Liver (tissue), 9 donors: ENCODE results near the gene MEG3. TPM values are rescaled to one million over a fixed set of nuclear protein-coding genes. Genes with fewer than 3 reads are reported as not detected.

Source experiments
- DNase-seq: peaks from one replicate; pipeline ENCODE4 v3.0.0-alpha.2; 2017; ENCODE audit warnings: low spot score
- H3K27ac ChIP-seq, 2 donors: one replicate each; pipeline ENCODE4 v1.7.0; 2013; ENCODE audit warnings: inconsistent platforms in 2 of 2, low read length in 2 of 2, control low read depth in 1 of 2, low read depth in 1 of 2, mild to moderate bottlenecking in 1 of 2
- H3K27me3 ChIP-seq, 4 donors: one replicate each; pipeline versions ENCODE4 v1.6.1 to v1.7.0; 2013; ENCODE audit warnings: low read length in 3 of 4, inconsistent platforms in 1 of 4, mild to moderate bottlenecking in 1 of 4, moderate library complexity in 1 of 4; ENCODE audit not compliant: control insufficient read depth in 4 of 4, insufficient read depth in 4 of 4
- H3K36me3 ChIP-seq, 4 donors: one replicate each; pipeline versions ENCODE4 v1.6.1 to v1.7.0; 2013; ENCODE audit warnings: low read length in 3 of 4, mild to moderate bottlenecking in 3 of 4, low read depth in 1 of 4, moderate library complexity in 1 of 4; ENCODE audit not compliant: control insufficient read depth in 4 of 4, insufficient read depth in 3 of 4
- H3K4me1 ChIP-seq, 4 donors: one replicate each; pipeline versions ENCODE4 v1.6.1 to v1.7.0; 2013; ENCODE audit warnings: low read length in 3 of 4, mild to moderate bottlenecking in 3 of 4, moderate library complexity in 1 of 4; ENCODE audit not compliant: control insufficient read depth in 4 of 4, insufficient read depth in 4 of 4
- H3K4me3 ChIP-seq, 3 donors: one replicate each; pipeline versions ENCODE4 v1.6.1 to v1.7.0; 2013; ENCODE audit warnings: low read length in 3 of 3, control low read depth in 1 of 3, low read depth in 1 of 3, mild to moderate bottlenecking in 1 of 3
- H3K9ac ChIP-seq, 2 donors: one replicate each; pipeline ENCODE4 v1.7.0; 2013; ENCODE audit warnings: low read length in 2 of 2, mild to moderate bottlenecking in 2 of 2, moderate library complexity in 2 of 2, control low read depth in 1 of 2, low read depth in 1 of 2
- H3K9me3 ChIP-seq, 4 donors: one replicate each; pipeline versions ENCODE4 v1.6.1 to v1.7.0; 2013; ENCODE audit warnings: low read length in 3 of 4; ENCODE audit not compliant: control insufficient read depth in 4 of 4
- CTCF ChIP-seq: fragments of 150-350 bp; IDR thresholded peaks from 2 replicates; pipeline ENCODE4 v1.5.1; 2017; ENCODE audit warnings: improper control_type of control experiment, low read depth, low read length; ENCODE audit not compliant: missing input control
- EGR1 ChIP-seq, 2 donors: IDR thresholded peaks; 2 replicates each; pipeline ENCODE4 v1.6.1; 2016 to 2018; ENCODE audit warnings: antibody characterized with exemption in 2 of 2, low read depth in 2 of 2
- FOXA1 ChIP-seq: IDR thresholded peaks from 2 replicates; pipeline ENCODE4 v1.6.1; 2016; ENCODE audit warnings: antibody characterized with exemption
- GABPA ChIP-seq, 2 donors: IDR thresholded peaks in 1 of 2; conservative IDR thresholded peaks in 1 of 2; 2 replicates each; pipeline ENCODE4 v1.6.1; 2016; ENCODE audit warnings: antibody characterized with exemption in 2 of 2, mild to moderate bottlenecking in 1 of 2, moderate library complexity in 1 of 2
- HNF4G ChIP-seq: IDR thresholded peaks from 2 replicates; pipeline ENCODE4 v1.6.1; 2016; ENCODE audit warnings: antibody characterized with exemption
- MAX ChIP-seq: IDR thresholded peaks from 2 replicates; pipeline ENCODE4 v1.6.1; 2016; ENCODE audit warnings: antibody characterized with exemption
- RXRA ChIP-seq, 2 donors: IDR thresholded peaks; 2 replicates each; pipeline ENCODE4 v1.6.1; 2017 to 2018; ENCODE audit warnings: antibody characterized with exemption in 2 of 2, mild to moderate bottlenecking in 1 of 2
- SP1 ChIP-seq: IDR thresholded peaks from 2 replicates; pipeline ENCODE4 v1.6.1; 2018; ENCODE audit warnings: antibody characterized with exemption, mild to moderate bottlenecking
- TAF1 ChIP-seq: conservative IDR thresholded peaks from 2 replicates; pipeline ENCODE4 v1.6.1; 2016; ENCODE audit warnings: antibody characterized with exemption, mild to moderate bottlenecking
- YY1 ChIP-seq: IDR thresholded peaks from 2 replicates; pipeline ENCODE4 v1.6.1; 2016; ENCODE audit warnings: antibody characterized with exemption, mild to moderate bottlenecking
- WGBS: extraction: QIAGEN DNeasy Blood & Tissue Kit; methylation state at CpG from one replicate; pipeline ENCODE4 v1.1.7; 2013; 5-methylcytosine and 5-hydroxymethylcytosine counted together
- polyA plus RNA-seq, 2 donors: library from polyadenylated mRNA; stranded (reverse) in 1 of 2; unstranded in 1 of 2; fragments of 200-250 nt in 1 of 2; fragments of >200 nt in 1 of 2; fragmentation: Nextera tagmentation in 1 of 2; extraction: Ambion mirVana in 1 of 2; gene quantifications; one replicate each; pipeline versions ENCODE4 v1.2.1 to v1.2.3, GENCODE V29; 2013 to 2015
- total RNA-seq, 2 donors: library from RNA; depleted of rRNA; stranded (reverse); fragments of >200 nt; gene quantifications; one replicate each; pipeline ENCODE4 v1.2.3, GENCODE V29; 2014
- TF ChIP-seq, protein P1 (sequence below): IDR thresholded peaks from 2 replicates; pipeline ENCODE4 v1.6.1; 2016; ENCODE audit warnings: antibody characterized with exemption
- TF ChIP-seq, protein P2 (sequence below): IDR thresholded peaks from 2 replicates; pipeline ENCODE4 v1.6.1; 2016; ENCODE audit warnings: antibody characterized with exemption, mild to moderate bottlenecking
- donor health status: healthy.
- donor health status: healthy.
- donor health status: healthy.
- donor health status: healthy.
- donor health status: healthy.

Gene MEG3
- total and polyA plus RNA-seq, 4 donors = 12.3 to 485 (median 23.1) TPM

- WGBS = 95% methylated on average over 7 of the region's 7 CpGs
- Histone ChIP-seq H3K27me3 (peaks cover 0 to 2% (median 0%) of the 10 kb centered on the region in 4 donors), H3K4me1 (no peaks in the 10 kb centered on the region)
Observed at GRCh38 chr14:100810435-100810834, 15.5 kb upstream of the MEG3 start.

GRCh38 chr14:100810861-100811461 lies 15.0 kb upstream of the MEG3 start:
- H3K9me3 ChIP-seq = peaks cover 0 to 28% (median 14%) of the 10 kb centered on the region in 4 donors
- TF ChIP-seq FOXA1 (no peak), SP1 (no peak), YY1 (no peak), HNF4G (no peak), CTCF (no peak), RXRA (IDR thresholded peaks at IDR 0.05) (no peak)
- WGBS = 86% methylated on average over 21 of the region's 21 CpGs
- H3K27me3 ChIP-seq = peaks cover 0 to 2% (median 0%) of the 10 kb centered on the region in 4 donors
- H3K9ac ChIP-seq = no peak overlapping the region
- no peak overlapping the region for H3K4me3 ChIP-seq
- H3K27ac ChIP-seq = no peak overlapping the region
- no peaks in the 10 kb centered on the region for H3K4me1 ChIP-seq
- no peak for DNase-seq
- no peaks in the 10 kb centered on the region for H3K36me3 ChIP-seq

More at GRCh38 chr14:100810435-100810834, 15.5 kb upstream of the MEG3 start:
- H3K36me3 ChIP-seq = no peaks in the 10 kb centered on the region
- H3K27ac ChIP-seq = no peak overlapping the region
- no peak overlapping the region for H3K4me3 ChIP-seq
- no peak overlapping the region for H3K9ac ChIP-seq
- H3K9me3 ChIP-seq = peaks cover 0 to 28% (median 14%) of the 10 kb centered on the region in 4 donors
- TF ChIP-seq CTCF = no peak
- TF ChIP-seq EGR1 (IDR thresholded peaks at IDR 0.05; ENCODE audit: low read depth in 2 of 2) = no peak
- no peak for TF ChIP-seq GABPA (IDR thresholded peaks at IDR 0.05 in 1 of 2, conservative IDR thresholded peaks at IDR 0.05 in 1 of 2)
- TF ChIP-seq MAX = no peak
- TF ChIP-seq RXRA (IDR thresholded peaks at IDR 0.05) = no peak
- TF ChIP-seq HNF4G = no peak
- TF ChIP-seq, protein P1, sequence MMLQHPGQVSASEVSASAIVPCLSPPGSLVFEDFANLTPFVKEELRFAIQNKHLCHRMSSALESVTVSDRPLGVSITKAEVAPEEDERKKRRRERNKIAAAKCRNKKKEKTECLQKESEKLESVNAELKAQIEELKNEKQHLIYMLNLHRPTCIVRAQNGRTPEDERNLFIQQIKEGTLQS = no peak
- no peak for TF ChIP-seq TAF1
- TF ChIP-seq, protein P2, sequence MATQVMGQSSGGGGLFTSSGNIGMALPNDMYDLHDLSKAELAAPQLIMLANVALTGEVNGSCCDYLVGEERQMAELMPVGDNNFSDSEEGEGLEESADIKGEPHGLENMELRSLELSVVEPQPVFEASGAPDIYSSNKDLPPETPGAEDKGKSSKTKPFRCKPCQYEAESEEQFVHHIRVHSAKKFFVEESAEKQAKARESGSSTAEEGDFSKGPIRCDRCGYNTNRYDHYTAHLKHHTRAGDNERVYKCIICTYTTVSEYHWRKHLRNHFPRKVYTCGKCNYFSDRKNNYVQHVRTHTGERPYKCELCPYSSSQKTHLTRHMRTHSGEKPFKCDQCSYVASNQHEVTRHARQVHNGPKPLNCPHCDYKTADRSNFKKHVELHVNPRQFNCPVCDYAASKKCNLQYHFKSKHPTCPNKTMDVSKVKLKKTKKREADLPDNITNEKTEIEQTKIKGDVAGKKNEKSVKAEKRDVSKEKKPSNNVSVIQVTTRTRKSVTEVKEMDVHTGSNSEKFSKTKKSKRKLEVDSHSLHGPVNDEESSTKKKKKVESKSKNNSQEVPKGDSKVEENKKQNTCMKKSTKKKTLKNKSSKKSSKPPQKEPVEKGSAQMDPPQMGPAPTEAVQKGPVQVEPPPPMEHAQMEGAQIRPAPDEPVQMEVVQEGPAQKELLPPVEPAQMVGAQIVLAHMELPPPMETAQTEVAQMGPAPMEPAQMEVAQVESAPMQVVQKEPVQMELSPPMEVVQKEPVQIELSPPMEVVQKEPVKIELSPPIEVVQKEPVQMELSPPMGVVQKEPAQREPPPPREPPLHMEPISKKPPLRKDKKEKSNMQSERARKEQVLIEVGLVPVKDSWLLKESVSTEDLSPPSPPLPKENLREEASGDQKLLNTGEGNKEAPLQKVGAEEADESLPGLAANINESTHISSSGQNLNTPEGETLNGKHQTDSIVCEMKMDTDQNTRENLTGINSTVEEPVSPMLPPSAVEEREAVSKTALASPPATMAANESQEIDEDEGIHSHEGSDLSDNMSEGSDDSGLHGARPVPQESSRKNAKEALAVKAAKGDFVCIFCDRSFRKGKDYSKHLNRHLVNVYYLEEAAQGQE = no peak
- DNase-seq = no peak
